ENCODE data around the gene GATB.
"Not testable (repeated sequence)": the region's sequence is repeated elsewhere in the genome, so short reads cannot be mapped to it uniquely, and the experiment has no call there.

The GATB gene

GRCh38 chr4:151736361-151736760 lies 24.4 kb downstream of the GATB start:
- FAIRE-seq (no peak), DNase-seq (ENCODE audit: insufficient read length, low spot score) (no peak)

- not testable (repeated sequence) for DNase-seq (ENCODE audit: insufficient read length, low spot score); FAIRE-seq
Measured at GRCh38 chr4:151731670-151732069, 29.1 kb downstream of the GATB start.

- no peak for DNase-seq (ENCODE audit: insufficient read length, low spot score)
- FAIRE-seq = no peak
Measured at GRCh38 chr4:151729731-151730559, 30.9 kb downstream of the GATB start.

GRCh38 chr4:151728679-151729078 lies 32.1 kb downstream of the GATB start:
- DNase-seq (ENCODE audit: insufficient read length, low spot score) (no peak), FAIRE-seq (no peak)

- no peak for DNase-seq (ENCODE audit: insufficient read length, low spot score)
Measured at GRCh38 chr4:151728006-151728405, 32.8 kb downstream of the GATB start.

GRCh38 chr4:151727365-151727764 lies 33.4 kb downstream of the GATB start:
- no peak for FAIRE-seq
- no peak for DNase-seq (ENCODE audit: insufficient read length, low spot score)

More at GRCh38 chr4:151728006-151728405, 32.8 kb downstream of the GATB start:
- FAIRE-seq = peak; percentile 14

DNA sequence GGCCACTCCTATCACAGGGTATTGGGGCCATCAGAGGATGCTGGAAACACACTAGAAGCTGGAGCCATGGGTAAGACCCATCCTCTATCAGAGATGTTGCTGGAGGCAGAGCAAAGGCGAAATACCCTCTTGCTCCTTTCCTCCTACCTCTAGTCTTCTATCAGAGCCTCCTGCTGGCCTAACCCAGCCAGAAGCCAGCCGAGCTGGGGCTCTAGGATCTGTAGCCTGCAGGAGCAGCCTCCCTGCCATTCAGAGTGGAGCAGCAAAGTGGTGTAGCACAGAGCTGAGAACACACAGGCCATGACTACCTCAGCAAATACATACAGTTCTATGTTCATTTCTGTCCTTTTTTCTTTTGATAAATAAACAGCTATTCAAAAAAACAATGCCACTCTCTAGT lies 35.7 kb downstream of the GATB start:
- DNase-seq (ENCODE audit: insufficient read length, low spot score) (no peak), FAIRE-seq (no peak)

DNA sequence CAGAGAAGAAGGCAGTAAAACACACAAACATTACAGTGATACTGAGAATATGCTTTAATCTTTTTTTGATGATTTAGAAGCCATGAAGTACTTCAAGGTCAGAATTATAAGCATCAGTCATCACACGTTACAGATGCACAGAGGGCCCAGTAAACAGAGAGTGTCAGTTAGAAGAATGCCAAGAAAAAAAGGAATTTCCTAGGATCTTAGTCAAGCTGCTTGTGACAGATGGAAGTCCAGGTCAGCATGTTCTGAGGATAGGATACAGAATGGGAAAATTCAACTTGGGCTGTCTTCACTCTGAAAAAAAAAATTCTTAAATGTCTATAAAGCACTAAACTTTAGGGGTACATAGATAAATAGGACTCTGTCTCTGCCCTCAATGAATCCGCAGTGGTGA lies 38.9 kb downstream of the GATB start:
- FAIRE-seq = no peak
- DNase-seq (ENCODE audit: insufficient read length, low spot score) = no peak

- no peak for FAIRE-seq
- DNase-seq (ENCODE audit: insufficient read length, low spot score) = no peak
Measured at GRCh38 chr4:151721466-151721865, 39.3 kb downstream of the GATB start.

DNA sequence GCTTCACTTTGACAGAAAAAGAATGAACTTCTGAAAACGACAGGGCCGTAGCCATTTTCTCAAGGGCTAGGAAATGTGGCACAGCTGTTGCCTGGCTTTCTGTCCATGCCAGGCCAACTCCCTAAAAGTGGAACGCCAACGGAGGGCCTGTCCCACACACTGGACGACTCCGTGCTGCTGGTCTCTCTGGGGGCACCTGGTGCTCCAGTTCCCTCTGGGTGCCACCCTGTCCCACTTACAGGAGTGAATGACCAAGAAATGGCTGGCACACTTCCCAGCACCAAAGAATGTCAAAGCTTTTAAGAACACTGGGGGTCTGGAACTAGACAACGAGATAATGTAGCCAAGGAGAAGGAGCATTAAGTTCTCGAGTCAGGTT lies 40.9 kb downstream of the GATB start:
- DNase-seq (ENCODE audit: insufficient read length, low spot score) (no peak), FAIRE-seq (no peak)

GRCh38 chr4:151718984-151719955 lies 41.5 kb downstream of the GATB start:
- DNase-seq (ENCODE audit: insufficient read length, low spot score) (no peak), FAIRE-seq (no peak)

DNA sequence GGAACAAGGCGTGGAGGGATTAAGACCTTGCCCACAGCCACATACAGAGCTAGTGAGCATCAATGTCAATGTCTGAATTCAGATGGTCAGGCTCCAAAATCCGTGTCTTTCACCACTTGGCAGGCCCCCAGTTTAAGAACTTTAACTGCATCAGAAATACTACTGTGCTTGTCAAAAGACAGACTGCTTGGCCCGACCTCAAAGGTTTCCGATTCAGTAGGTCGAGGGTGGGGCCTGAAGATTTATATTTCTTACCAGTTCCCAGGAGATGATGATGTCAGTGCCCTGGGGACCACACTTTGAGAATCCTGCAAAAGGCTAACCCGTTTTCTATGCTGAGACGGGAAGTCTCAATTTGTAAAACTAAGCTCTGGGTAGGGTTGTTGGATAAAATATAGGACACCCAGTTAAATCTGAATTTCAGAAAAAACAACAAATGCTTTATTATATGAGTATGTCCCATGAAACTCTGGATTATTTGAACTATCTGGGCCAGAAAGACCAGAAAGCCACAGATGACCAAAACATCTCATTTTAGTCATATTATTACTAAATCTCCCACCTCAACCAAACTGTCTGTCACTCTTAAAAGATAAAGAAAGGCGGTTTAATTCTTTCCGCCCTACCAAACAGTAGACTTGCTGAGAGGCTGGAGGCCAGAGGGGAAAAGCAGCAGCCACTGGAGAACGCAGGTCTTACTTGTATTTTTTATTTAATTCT lies 42.7 kb downstream of the GATB start:
- no peak for FAIRE-seq

DNA sequence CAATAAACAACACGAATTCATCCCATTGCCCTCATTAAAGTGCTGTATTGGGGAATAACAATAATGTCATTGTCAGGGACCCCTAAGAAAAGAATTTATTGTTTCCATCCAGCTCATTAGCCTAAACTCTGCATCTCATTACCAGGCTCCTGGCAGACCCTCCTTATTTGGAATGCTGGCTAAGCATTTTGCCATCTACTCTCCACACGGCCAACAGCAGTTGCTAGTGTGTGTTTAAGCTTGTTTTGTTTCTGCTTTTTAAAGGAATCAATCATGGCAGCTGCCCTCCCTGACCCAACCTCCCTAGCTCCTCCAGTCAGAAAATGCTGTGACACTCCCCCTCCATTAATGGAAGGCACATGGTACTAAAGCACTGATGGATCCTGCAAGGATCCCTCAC lies 43.5 kb downstream of the GATB start:
- no peak for DNase-seq (ENCODE audit: insufficient read length, low spot score)
- FAIRE-seq = no peak

More for the DNA sequence above, 42.7 kb downstream of the GATB start:
- DNase-seq (ENCODE audit: insufficient read length, low spot score) = no peak

DNA sequence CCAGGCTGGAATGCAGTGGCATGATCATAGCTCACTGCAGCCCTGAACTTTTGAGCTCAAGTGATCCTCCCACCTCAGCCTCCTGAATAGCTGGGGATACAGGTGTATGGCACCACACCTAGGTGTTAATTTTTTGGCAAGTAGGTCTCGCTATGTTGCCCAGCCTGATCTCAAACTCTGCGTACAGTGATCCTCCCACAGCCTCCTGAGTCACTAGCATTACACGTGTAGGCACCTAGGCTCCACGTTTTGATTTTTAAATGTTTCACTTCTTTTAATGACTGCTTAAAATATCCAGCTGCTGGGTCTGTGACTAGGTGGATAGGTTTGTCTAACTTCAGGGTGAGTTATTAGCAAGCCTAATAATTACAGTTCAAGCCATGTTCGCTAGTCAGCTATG lies 44.5 kb downstream of the GATB start:
- FAIRE-seq = no peak

DNA sequence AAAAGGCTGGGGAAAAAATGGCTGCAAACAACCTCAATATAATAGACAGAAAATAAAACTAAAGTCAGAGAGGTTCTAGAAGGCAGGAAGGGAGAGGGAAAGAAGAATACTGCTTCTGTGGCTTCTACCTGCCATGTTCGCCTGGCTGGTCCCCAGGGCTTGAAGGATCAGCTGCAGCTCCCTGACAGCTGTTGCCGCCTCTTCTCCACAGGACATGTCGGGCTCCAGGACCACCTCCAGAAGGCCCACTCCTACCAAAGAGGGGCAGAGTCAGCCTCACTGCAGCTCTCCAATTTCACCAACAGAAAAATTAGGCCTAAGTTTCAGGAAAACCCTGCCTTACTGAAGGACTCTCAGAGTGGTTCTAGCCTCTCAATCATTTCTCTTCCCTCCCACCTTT lies 44.9 kb downstream of the GATB start:
- no peak for DNase-seq (ENCODE audit: insufficient read length, low spot score)
- no peak for FAIRE-seq

More for the DNA sequence above, 44.5 kb downstream of the GATB start:
- no peak for DNase-seq (ENCODE audit: insufficient read length, low spot score)

- FAIRE-seq (no peak), DNase-seq (ENCODE audit: insufficient read length, low spot score) (no peak)
Measured at GRCh38 chr4:151712777-151713176, 48.0 kb downstream of the GATB start.

- no peak for FAIRE-seq
- DNase-seq (ENCODE audit: insufficient read length, low spot score) = no peak
Measured at GRCh38 chr4:151711646-151712045, 49.2 kb downstream of the GATB start.

DNA sequence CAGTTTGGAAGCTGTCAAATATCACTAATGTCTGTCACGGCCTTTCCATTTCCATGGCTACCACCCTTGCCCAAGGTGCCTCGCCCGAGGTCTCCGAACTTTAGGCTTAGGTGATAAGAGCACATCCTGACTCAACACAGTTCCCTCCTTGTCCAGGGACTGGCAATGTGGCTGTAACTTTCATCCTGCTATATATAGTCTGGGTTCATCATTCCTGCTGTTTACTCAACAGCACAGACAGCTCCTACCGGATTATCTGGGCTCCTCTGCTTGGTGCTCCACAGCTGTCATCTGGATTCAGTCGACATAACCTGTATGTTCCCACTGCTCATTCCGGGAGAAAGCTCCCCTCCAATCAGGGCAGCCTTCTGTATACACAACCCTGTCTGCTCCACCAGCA lies 51.2 kb downstream of the GATB start:
- FAIRE-seq = no peak
- no peak for DNase-seq (ENCODE audit: insufficient read length, low spot score)

GRCh38 chr4:151709071-151709470 lies 51.7 kb downstream of the GATB start:
- DNase-seq (ENCODE audit: insufficient read length, low spot score) = no peak
- no peak for FAIRE-seq

- DNase-seq (ENCODE audit: insufficient read length, low spot score) = no peak
- FAIRE-seq = no peak
Measured at GRCh38 chr4:151708100-151708499, 52.7 kb downstream of the GATB start.

DNA sequence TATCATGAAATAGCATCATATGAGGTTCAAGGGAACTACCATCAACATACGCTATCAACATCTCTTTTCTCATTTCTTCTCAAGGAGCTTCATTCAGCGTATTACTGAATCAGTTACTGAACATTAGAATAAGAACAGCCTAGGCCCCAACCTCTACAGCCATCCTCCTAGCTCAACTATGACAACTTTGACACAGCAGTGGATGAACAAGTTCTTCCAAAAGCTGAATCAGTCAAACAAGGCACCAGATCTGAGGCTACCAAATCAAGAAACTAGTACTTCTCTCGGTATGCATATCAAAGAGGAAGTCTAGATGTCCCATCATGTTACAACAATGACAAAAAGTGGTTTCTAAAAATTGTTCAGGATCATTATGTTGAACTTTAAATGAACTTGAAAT lies 57.4 kb downstream of the GATB start:
- FAIRE-seq (no peak), DNase-seq (ENCODE audit: insufficient read length, low spot score) (no peak)
